Stomach (tissue), 4 donors: ENCODE data around the gene ACR.

Experiments used
- POLR2A ChIP-seq, 4 donors: fragments of 450-650 bp; IDR thresholded peaks; one replicate each; pipeline ENCODE4 v1.6.1; 2016; ENCODE audit warnings: antibody characterized with exemption in 4 of 4, control low read depth in 2 of 4, mild to moderate bottlenecking in 1 of 4, moderate library complexity in 1 of 4
- TF ChIP-seq, protein P1 (sequence below), 7 experiments: fragments of 450-650 bp in 4 of 7; fragments of 200-600 bp in 3 of 7; sonication (generic) in 3 of 7; IDR thresholded peaks; one replicate each; pipeline ENCODE4 v1.5.1; 2016 to 2019; ENCODE audit warnings: antibody characterized with exemption in 7 of 7, control low read depth in 2 of 7, mild to moderate bottlenecking in 1 of 7

DNA sequence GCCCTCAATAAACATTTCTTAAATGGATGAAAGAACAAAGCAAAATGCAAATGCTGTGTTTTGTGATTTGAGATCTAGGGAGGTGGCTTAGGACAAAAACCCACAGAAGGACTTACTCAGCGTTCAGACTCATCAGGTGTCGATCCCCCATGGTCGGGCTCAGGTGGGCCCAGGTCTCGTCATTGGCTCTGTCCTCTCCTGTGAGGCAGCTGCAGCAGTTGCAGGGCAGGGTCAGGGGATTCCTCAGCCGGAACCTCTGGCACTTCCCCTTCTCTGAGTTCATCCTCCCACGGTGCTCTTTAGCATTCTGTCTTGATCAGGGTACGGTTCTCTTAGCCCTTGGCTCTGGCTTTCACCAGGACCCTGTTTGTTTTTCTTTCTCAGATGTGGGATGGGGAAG is 14.0 kb upstream of the ACR start:
- TF ChIP-seq, protein P1, sequence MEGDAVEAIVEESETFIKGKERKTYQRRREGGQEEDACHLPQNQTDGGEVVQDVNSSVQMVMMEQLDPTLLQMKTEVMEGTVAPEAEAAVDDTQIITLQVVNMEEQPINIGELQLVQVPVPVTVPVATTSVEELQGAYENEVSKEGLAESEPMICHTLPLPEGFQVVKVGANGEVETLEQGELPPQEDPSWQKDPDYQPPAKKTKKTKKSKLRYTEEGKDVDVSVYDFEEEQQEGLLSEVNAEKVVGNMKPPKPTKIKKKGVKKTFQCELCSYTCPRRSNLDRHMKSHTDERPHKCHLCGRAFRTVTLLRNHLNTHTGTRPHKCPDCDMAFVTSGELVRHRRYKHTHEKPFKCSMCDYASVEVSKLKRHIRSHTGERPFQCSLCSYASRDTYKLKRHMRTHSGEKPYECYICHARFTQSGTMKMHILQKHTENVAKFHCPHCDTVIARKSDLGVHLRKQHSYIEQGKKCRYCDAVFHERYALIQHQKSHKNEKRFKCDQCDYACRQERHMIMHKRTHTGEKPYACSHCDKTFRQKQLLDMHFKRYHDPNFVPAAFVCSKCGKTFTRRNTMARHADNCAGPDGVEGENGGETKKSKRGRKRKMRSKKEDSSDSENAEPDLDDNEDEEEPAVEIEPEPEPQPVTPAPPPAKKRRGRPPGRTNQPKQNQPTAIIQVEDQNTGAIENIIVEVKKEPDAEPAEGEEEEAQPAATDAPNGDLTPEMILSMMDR (IDR thresholded peaks at IDR 0.05): no peak
- TF ChIP-seq POLR2A (IDR thresholded peaks at IDR 0.05): no peak
